ENCODE measurements around the gene B4GALNT2.
"Not testable (repeated sequence)": the region's sequence is repeated elsewhere in the genome, so short reads cannot be mapped to it uniquely, and the experiment has no call there.

- not testable (repeated sequence) for TF ChIP-seq ZC3H10 (CRISPR knock-in tag; IDR thresholded peaks at IDR 0.05); ARNTL (CRISPR knock-in tag; IDR thresholded peaks at IDR 0.05; ENCODE audit: borderline replicate concordance, low read depth); ISL1 (CRISPR knock-in tag; IDR thresholded peaks at IDR 0.05); SNAI2 (CRISPR knock-in tag; IDR thresholded peaks at IDR 0.05); ZNF8 (CRISPR knock-in tag; IDR thresholded peaks at IDR 0.05); TOX (CRISPR knock-in tag; IDR thresholded peaks at IDR 0.05; ENCODE audit: borderline replicate concordance); CREB5 (CRISPR knock-in tag; IDR thresholded peaks at IDR 0.05; ENCODE audit: low read depth); RARB (CRISPR knock-in tag; IDR thresholded peaks at IDR 0.05); ZNF565 (CRISPR knock-in tag; conservative IDR thresholded peaks at IDR 0.05; ENCODE audit: low read depth); ZNF70 (CRISPR knock-in tag; IDR thresholded peaks at IDR 0.05); ZFP30 (CRISPR knock-in tag; IDR thresholded peaks at IDR 0.05); PATZ1 (CRISPR knock-in tag; IDR thresholded peaks at IDR 0.05; ENCODE audit: borderline replicate concordance); POU6F1 (CRISPR knock-in tag; IDR thresholded peaks at IDR 0.05; ENCODE audit: borderline replicate concordance, low read depth)
Observed at GRCh38 chr17:49126183-49126859, 6.2 kb upstream of the B4GALNT2 start.
